Natural killer cell (primary cell): ENCODE results near the gene NHSL1. TPM values are rescaled to one million over a fixed set of nuclear protein-coding genes. Genes with fewer than 3 reads are reported as not detected.

Source experiments
- ATAC-seq, 3 donors: fragments of 150-1000 bp in 2 of 3; fragments of 200-7000 bp in 1 of 3; cut with Tn5 transposase; 1 replicate in 1 of 3; 2 replicates in 2 of 3; pipeline ENCODE4 v1.10.0; 2021; ENCODE audit warnings: mild to moderate bottlenecking in 2 of 3, moderate library complexity in 2 of 3
- DNase-seq, 2 donors: peaks; one replicate each; pipeline versions ENCODE4 v3.0.0 to v3.0.0-alpha.2; 2013 to 2021; ENCODE audit warnings: mixed read lengths in 1 of 2
- H3K27ac ChIP-seq: one replicate; pipeline ENCODE4 v1.5.1; 2013; ENCODE audit warnings: mild to moderate bottlenecking, low read length
- H3K27me3 ChIP-seq: one replicate; pipeline ENCODE4 v1.6.1; 2013; ENCODE audit warnings: low read length; ENCODE audit not compliant: control insufficient read depth, insufficient read depth
- H3K36me3 ChIP-seq: one replicate; pipeline ENCODE4 v1.6.1; 2013; ENCODE audit warnings: low read length; ENCODE audit not compliant: control insufficient read depth, insufficient read depth
- H3K4me1 ChIP-seq: one replicate; pipeline ENCODE4 v1.6.1; 2013; ENCODE audit warnings: low read length; ENCODE audit not compliant: control insufficient read depth, insufficient read depth
- H3K4me3 ChIP-seq: one replicate; pipeline ENCODE4 v1.5.1; 2013; ENCODE audit warnings: low read length
- H3K9me3 ChIP-seq: one replicate; pipeline ENCODE4 v1.6.1; 2013; ENCODE audit warnings: low read length; ENCODE audit not compliant: control insufficient read depth, insufficient read depth
- H3K27ac Mint-ChIP-seq, 2 donors: one replicate each; pipeline ENCODE4 v1.8.0; 2022; ENCODE audit warnings: mild to moderate bottlenecking in 2 of 2, mixed read lengths in 2 of 2, moderate library complexity in 1 of 2
- H3K27me3 Mint-ChIP-seq, 2 donors: one replicate each; pipeline ENCODE4 v1.8.0; 2022; ENCODE audit warnings: low read depth in 2 of 2, mixed read lengths in 2 of 2
- H3K36me3 Mint-ChIP-seq: one replicate; pipeline ENCODE4 v1.8.0; 2022; ENCODE audit warnings: mixed read lengths
- H3K4me1 Mint-ChIP-seq, 2 donors: one replicate each; pipeline ENCODE4 v1.8.0; 2022; ENCODE audit warnings: mixed read lengths in 2 of 2
- H3K4me3 Mint-ChIP-seq: one replicate; pipeline ENCODE4 v1.8.0; 2022; ENCODE audit warnings: mild to moderate bottlenecking, moderate library complexity, mixed read lengths
- H3K9me3 Mint-ChIP-seq, 2 donors: one replicate each; pipeline ENCODE4 v1.8.0; 2022; ENCODE audit warnings: mixed read lengths in 2 of 2
- CTCF ChIP-seq: fragments of 200-600 bp; IDR thresholded peaks from one replicate; pipeline ENCODE4 v1.8.0; 2022; ENCODE audit warnings: antibody characterized with exemption
- WGBS: methylation state at CpG from one replicate; pipeline ENCODE4 v1.1.7; 2013; ENCODE audit warnings: missing lambda C conversion rate; ENCODE audit not compliant: insufficient coverage; 5-methylcytosine and 5-hydroxymethylcytosine counted together
- intact Hi-C: fragments of 100-400 bp; cut with micrococcal nuclease; formaldehyde crosslinking; loops from one replicate; pipeline ENCODE4 v1.14.2; 2022
- total RNA-seq, 4 donors: library from RNA; stranded (reverse); fragments of 120-200 nt in 1 of 4; gene quantifications; one replicate each; pipeline versions ENCODE4 v1.2.3 to v1.2.4, GENCODE V29; 2013 to 2022

Gene NHSL1
- total RNA-seq, 3 donors from 2014 or later (not counting 1 experiment from before 2014, with no cell fraction given): 0.38 to 0.75 (median 0.68) TPM

GRCh38 chr6:138533667-138534066 is 34.4 kb upstream of the NHSL1 start:
- Mint-ChIP-seq H3K36me3 (no peaks in the 10 kb centered on the region), H3K9me3 (no peaks in the 10 kb centered on the region), H3K27ac (no peak overlapping the region), H3K27me3 (peaks cover 19 to 35% of the 10 kb centered on the region in 2 donors), H3K4me3 (no peak overlapping the region), H3K4me1 (no peaks in the 10 kb centered on the region)
- H3K4me3 ChIP-seq: no peak overlapping the region
- ATAC-seq (no peak), DNase-seq (no peak)
- intact Hi-C loops: no loop called here
- H3K4me1 ChIP-seq: no peaks in the 10 kb centered on the region
- H3K27ac ChIP-seq: no peak overlapping the region
- H3K27me3 ChIP-seq: no peaks in the 10 kb centered on the region
- no peaks in the 10 kb centered on the region for H3K36me3 ChIP-seq
- no peaks in the 10 kb centered on the region for H3K9me3 ChIP-seq
- no peak for TF ChIP-seq CTCF
- 68% methylated on average over 2 of the region's 2 CpGs for WGBS

- no peaks in the 10 kb centered on the region for H3K4me1 ChIP-seq
- intact Hi-C loops: no loop called here
- Mint-ChIP-seq H3K9me3 (no peaks in the 10 kb centered on the region), H3K27ac (no peak overlapping the region), H3K4me1 (no peaks in the 10 kb centered on the region), H3K27me3 (peaks cover 29 to 30% of the 10 kb centered on the region in 2 donors), H3K36me3 (no peaks in the 10 kb centered on the region), H3K4me3 (no peak overlapping the region)
- no peak for ATAC-seq
- H3K27ac ChIP-seq: no peak overlapping the region
- DNase-seq: no peak
- H3K27me3 ChIP-seq: no peaks in the 10 kb centered on the region
- 73% methylated on average over 2 of the region's 2 CpGs for WGBS
- TF ChIP-seq CTCF: no peak
- no peaks in the 10 kb centered on the region for H3K36me3 ChIP-seq
- no peaks in the 10 kb centered on the region for H3K9me3 ChIP-seq
- H3K4me3 ChIP-seq: no peak overlapping the region
Measured at GRCh38 chr6:138531387-138531786, 32.1 kb upstream of the NHSL1 start.

GRCh38 chr6:138529478-138529877 is 30.2 kb upstream of the NHSL1 start:
- Histone ChIP-seq H3K27ac (no peak overlapping the region), H3K4me1 (no peaks in the 10 kb centered on the region), H3K27me3 (no peaks in the 10 kb centered on the region), H3K36me3 (no peaks in the 10 kb centered on the region), H3K9me3 (no peaks in the 10 kb centered on the region), H3K4me3 (no peak overlapping the region)
- intact Hi-C loops: no loop called here
- H3K4me3 Mint-ChIP-seq: no peak overlapping the region
- WGBS: 94% methylated on average over 3 of the region's 3 CpGs
- no peaks in the 10 kb centered on the region for H3K36me3 Mint-ChIP-seq
- peaks cover 28 to 30% of the 10 kb centered on the region in 2 donors for H3K27me3 Mint-ChIP-seq
- H3K27ac Mint-ChIP-seq: no peak overlapping the region
- no peak for TF ChIP-seq CTCF
- no peak for DNase-seq
- H3K4me1 Mint-ChIP-seq: no peaks in the 10 kb centered on the region
- no peak for ATAC-seq
- no peaks in the 10 kb centered on the region for H3K9me3 Mint-ChIP-seq

GRCh38 chr6:138528956-138529355 is 29.7 kb upstream of the NHSL1 start:
- DNase-seq: no peak
- H3K4me3 ChIP-seq: no peak overlapping the region
- no peak for TF ChIP-seq CTCF
- Mint-ChIP-seq H3K27me3 (peaks cover 28 to 30% of the 10 kb centered on the region in 2 donors), H3K36me3 (no peaks in the 10 kb centered on the region), H3K4me1 (no peaks in the 10 kb centered on the region), H3K27ac (no peak overlapping the region), H3K4me3 (no peak overlapping the region), H3K9me3 (no peaks in the 10 kb centered on the region)
- no peak overlapping the region for H3K27ac ChIP-seq
- no peaks in the 10 kb centered on the region for H3K9me3 ChIP-seq
- 88% methylated on average over 2 of the region's 2 CpGs for WGBS
- intact Hi-C loops: no loop called here
- ATAC-seq: no peak
- H3K36me3 ChIP-seq: no peaks in the 10 kb centered on the region
- no peaks in the 10 kb centered on the region for H3K4me1 ChIP-seq
- H3K27me3 ChIP-seq: no peaks in the 10 kb centered on the region
